ENCODE measurements around the gene CMC2. TPM values are rescaled to one million over a fixed set of nuclear protein-coding genes. Genes with fewer than 3 reads are reported as not detected.

CMC2 gene
- total and polyA plus RNA-seq, 9 of the 15 experiments (the other 6 are each of a cell fraction or from before 2014, with no cell fraction given): 122 to 501 (median 172) TPM

DNA sequence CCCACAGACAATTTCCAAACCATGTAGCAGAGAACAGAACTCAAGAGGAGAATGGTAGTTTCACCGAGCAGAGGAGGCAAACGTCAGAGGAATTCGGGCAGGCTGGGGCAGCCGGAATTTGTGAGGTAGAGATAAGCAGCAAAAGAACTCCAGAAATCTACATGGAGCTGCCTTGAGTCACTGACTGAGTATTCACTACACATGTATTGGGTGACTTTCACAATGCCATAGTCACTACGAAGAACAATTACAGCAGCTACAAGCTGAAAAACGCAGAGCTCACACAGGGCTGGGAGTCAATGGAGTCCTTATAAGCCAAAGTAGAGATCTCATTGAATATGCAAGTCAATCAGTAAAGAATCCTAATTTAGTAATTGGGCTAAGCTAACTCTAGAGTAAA lies 13.4 kb downstream of the CMC2 start (continued):
- TF ChIP-seq SMARCA4 (IDR thresholded peaks at IDR 0.05): peak; percentile 87
- TF ChIP-seq, protein P1, sequence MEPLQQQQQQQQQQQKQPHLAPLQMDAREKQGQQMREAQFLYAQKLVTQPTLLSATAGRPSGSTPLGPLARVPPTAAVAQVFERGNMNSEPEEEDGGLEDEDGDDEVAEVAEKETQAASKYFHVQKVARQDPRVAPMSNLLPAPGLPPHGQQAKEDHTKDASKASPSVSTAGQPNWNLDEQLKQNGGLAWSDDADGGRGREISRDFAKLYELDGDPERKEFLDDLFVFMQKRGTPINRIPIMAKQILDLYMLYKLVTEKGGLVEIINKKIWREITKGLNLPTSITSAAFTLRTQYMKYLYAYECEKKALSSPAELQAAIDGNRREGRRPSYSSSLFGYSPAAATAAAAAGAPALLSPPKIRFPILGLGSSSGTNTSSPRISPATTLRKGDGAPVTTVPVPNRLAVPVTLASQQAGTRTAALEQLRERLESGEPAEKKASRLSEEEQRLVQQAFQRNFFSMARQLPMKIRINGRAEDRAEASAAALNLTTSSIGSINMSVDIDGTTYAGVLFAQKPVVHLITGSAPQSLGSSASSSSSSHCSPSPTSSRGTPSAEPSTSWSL (CRISPR knock-in tag; IDR thresholded peaks at IDR 0.05; ENCODE audit: borderline replicate concordance): no peak
- TF ChIP-seq, protein P2, sequence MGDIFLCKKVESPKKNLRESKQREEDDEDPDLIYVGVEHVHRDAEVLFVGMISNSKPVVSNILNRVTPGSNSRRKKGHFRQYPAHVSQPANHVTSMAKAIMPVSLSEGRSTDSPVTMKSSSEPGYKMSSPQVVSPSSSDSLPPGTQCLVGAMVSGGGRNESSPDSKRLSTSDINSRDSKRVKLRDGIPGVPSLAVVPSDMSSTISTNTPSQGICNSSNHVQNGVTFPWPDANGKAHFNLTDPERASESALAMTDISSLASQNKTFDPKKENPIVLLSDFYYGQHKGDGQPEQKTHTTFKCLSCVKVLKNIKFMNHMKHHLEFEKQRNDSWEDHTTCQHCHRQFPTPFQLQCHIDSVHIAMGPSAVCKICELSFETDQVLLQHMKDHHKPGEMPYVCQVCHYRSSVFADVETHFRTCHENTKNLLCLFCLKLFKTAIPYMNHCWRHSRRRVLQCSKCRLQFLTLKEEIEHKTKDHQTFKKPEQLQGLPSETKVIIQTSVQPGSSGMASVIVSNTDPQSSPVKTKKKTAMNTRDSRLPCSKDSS (IDR thresholded peaks at IDR 0.05; ENCODE audit: low read depth, partially characterized antibody): no peak
- TF ChIP-seq HMGN3 (IDR thresholded peaks at IDR 0.05; ENCODE audit: borderline replicate concordance, extremely low read depth, insufficient read length, low read depth, low read length): no peak
- TF ChIP-seq ETV1 (tag; conservative IDR thresholded peaks at IDR 0.05; ENCODE audit: low read depth): no peak
- no peak for TF ChIP-seq NR4A1 (CRISPR knock-in tag; IDR thresholded peaks at IDR 0.05)
- TF ChIP-seq NR4A1 (tag; IDR thresholded peaks at IDR 0.05): no peak
- TF ChIP-seq MNT (conservative IDR thresholded peaks at IDR 0.05): peak in 1 of 2 experiments; percentile 63; a peak in 3 of 4 replicates
- TF ChIP-seq ARHGAP35 (IDR thresholded peaks at IDR 0.05; ENCODE audit: partially characterized antibody): no peak
- no peak for TF ChIP-seq KLF10 (CRISPR knock-in tag; IDR thresholded peaks at IDR 0.05)
- no peak for TF ChIP-seq CBX5 (IDR thresholded peaks at IDR 0.05; ENCODE audit: borderline replicate concordance, low read depth)
- TF ChIP-seq ZNF316 (IDR thresholded peaks at IDR 0.05): no peak
- TF ChIP-seq SP1 (CRISPR knock-in tag; IDR thresholded peaks at IDR 0.05): no peak
- TF ChIP-seq, protein P3, sequence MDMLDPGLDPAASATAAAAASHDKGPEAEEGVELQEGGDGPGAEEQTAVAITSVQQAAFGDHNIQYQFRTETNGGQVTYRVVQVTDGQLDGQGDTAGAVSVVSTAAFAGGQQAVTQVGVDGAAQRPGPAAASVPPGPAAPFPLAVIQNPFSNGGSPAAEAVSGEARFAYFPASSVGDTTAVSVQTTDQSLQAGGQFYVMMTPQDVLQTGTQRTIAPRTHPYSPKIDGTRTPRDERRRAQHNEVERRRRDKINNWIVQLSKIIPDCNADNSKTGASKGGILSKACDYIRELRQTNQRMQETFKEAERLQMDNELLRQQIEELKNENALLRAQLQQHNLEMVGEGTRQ (CRISPR knock-in tag; IDR thresholded peaks at IDR 0.05): no peak
- no peak for TF ChIP-seq IRF9 (tag; IDR thresholded peaks at IDR 0.05)
- TF ChIP-seq NFXL1 (CRISPR knock-in tag; IDR thresholded peaks at IDR 0.05): no peak
- TF ChIP-seq, protein P4, sequence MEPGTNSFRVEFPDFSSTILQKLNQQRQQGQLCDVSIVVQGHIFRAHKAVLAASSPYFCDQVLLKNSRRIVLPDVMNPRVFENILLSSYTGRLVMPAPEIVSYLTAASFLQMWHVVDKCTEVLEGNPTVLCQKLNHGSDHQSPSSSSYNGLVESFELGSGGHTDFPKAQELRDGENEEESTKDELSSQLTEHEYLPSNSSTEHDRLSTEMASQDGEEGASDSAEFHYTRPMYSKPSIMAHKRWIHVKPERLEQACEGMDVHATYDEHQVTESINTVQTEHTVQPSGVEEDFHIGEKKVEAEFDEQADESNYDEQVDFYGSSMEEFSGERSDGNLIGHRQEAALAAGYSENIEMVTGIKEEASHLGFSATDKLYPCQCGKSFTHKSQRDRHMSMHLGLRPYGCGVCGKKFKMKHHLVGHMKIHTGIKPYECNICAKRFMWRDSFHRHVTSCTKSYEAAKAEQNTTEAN (CRISPR knock-in tag; IDR thresholded peaks at IDR 0.05): no peak
- no peak for TF ChIP-seq ATF3 (IDR thresholded peaks at IDR 0.05)
- TF ChIP-seq ATF3 (CRISPR knock-in tag; conservative IDR thresholded peaks at IDR 0.05): no peak
- no peak for TF ChIP-seq ZNF561 (CRISPR knock-in tag; conservative IDR thresholded peaks at IDR 0.05)
- TF ChIP-seq LARP7 (IDR thresholded peaks at IDR 0.05): no peak
- no peak for TF ChIP-seq HDAC3 (IDR thresholded peaks at IDR 0.05; ENCODE audit: borderline replicate concordance, partially characterized antibody)
